AG04450 (cell line): ENCODE results near the gene SLC16A3. TPM values are rescaled to one million over a fixed set of nuclear protein-coding genes. Genes with fewer than 3 reads are reported as not detected.

Experiments
- CTCF ChIA-PET: fragments of 300-600, 350-600 bp; formaldehyde crosslinking; extraction: SDS; loops from one replicate; lab custom pipeline; 2022; ENCODE audit warnings: antibody characterized with exemption, inconsistent platforms; lab: Charles Lee
- POLR2A ChIA-PET: fragments of 350-600 bp; formaldehyde crosslinking; extraction: SDS; loops from one replicate; lab custom pipeline; 2021; ENCODE audit warnings: antibody characterized with exemption, inconsistent platforms; lab: Yijun Ruan, JAX
- DNase-seq: peaks from one replicate; pipeline ENCODE4 v3.0.0-alpha.2; 2011; ENCODE audit warnings: low read depth, low spot score
- H3K27ac ChIP-seq: one replicate; pipeline ENCODE4 v1.5.1; 2012; ENCODE audit warnings: low read depth, low read length, control low read depth
- H3K27me3 ChIP-seq: one replicate; pipeline ENCODE4 v1.6.0; 2012; ENCODE audit warnings: low read length; ENCODE audit not compliant: control insufficient read depth, insufficient read depth
- H3K4me3 ChIP-seq: 2 replicates; pipeline ENCODE4 v1.5.1; 2011; ENCODE audit warnings: mild to moderate bottlenecking, low read depth, low read length, control low read depth
- H3K9me3 ChIP-seq: 2 replicates; pipeline ENCODE4 v1.5.1; 2012; ENCODE audit warnings: low read length; ENCODE audit not compliant: control insufficient read depth, insufficient read depth
- polyA plus RNA-seq: library from polyadenylated mRNA; depleted of rRNA; stranded (reverse); fragments of >200 nt; gene quantifications from 2 replicates; pipeline ENCODE4 v1.2.3, GENCODE V29; 2011
- TF ChIP-seq, protein P1 (sequence below): IDR thresholded peaks from 2 replicates; pipeline ENCODE4 v1.5.1; 2011; ENCODE audit warnings: low read depth, low read length, control low read depth, inconsistent platforms

SLC16A3 gene
- polyA plus RNA-seq, 1 experiment: 61.7 TPM

GRCh38 chr17:82199496-82199895, 29.3 kb upstream of the SLC16A3 start:
- TF ChIP-seq, protein P1, sequence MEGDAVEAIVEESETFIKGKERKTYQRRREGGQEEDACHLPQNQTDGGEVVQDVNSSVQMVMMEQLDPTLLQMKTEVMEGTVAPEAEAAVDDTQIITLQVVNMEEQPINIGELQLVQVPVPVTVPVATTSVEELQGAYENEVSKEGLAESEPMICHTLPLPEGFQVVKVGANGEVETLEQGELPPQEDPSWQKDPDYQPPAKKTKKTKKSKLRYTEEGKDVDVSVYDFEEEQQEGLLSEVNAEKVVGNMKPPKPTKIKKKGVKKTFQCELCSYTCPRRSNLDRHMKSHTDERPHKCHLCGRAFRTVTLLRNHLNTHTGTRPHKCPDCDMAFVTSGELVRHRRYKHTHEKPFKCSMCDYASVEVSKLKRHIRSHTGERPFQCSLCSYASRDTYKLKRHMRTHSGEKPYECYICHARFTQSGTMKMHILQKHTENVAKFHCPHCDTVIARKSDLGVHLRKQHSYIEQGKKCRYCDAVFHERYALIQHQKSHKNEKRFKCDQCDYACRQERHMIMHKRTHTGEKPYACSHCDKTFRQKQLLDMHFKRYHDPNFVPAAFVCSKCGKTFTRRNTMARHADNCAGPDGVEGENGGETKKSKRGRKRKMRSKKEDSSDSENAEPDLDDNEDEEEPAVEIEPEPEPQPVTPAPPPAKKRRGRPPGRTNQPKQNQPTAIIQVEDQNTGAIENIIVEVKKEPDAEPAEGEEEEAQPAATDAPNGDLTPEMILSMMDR: no peak
- CTCF ChIA-PET: interaction anchor here (0.6 kb wide), 1 partner anchor 45 kb away, joined by 3 read pairs; no protein-coding TSS in a partner anchor
- POLR2A ChIA-PET: no interaction called here
- DNase-seq: no peak
- Histone ChIP-seq H3K9me3 (no peaks in the 10 kb centered on the region), H3K27ac (no peak overlapping the region), H3K27me3 (no peaks in the 10 kb centered on the region), H3K4me3 (no peak overlapping the region)

GRCh38 chr17:82200135-82200534, 28.7 kb upstream of the SLC16A3 start:
- H3K27me3 ChIP-seq: no peaks in the 10 kb centered on the region
- ChIA-PET POLR2A (no interaction called here), CTCF (no interaction called here)
- H3K9me3 ChIP-seq: no peaks in the 10 kb centered on the region
- TF ChIP-seq, protein P1: no peak
- no peak overlapping the region for H3K4me3 ChIP-seq
- DNase-seq: no peak
- H3K27ac ChIP-seq: no peak overlapping the region

GRCh38 chr17:82200743-82201497, 27.9 kb upstream of the SLC16A3 start:
- Histone ChIP-seq H3K27me3 (no peaks in the 10 kb centered on the region), H3K4me3 (no peak overlapping the region), H3K27ac (no peak overlapping the region), H3K9me3 (no peaks in the 10 kb centered on the region)
- POLR2A ChIA-PET: no interaction called here
- CTCF ChIA-PET: no interaction called here
- DNase-seq: no peak
- TF ChIP-seq, protein P1: no peak

GRCh38 chr17:82201498-82201910, 27.3 kb upstream of the SLC16A3 start:
- no peaks in the 10 kb centered on the region for H3K9me3 ChIP-seq
- TF ChIP-seq, protein P1: no peak
- H3K4me3 ChIP-seq: no peak overlapping the region
- no peak overlapping the region for H3K27ac ChIP-seq
- H3K27me3 ChIP-seq: no peaks in the 10 kb centered on the region
- CTCF ChIA-PET: no interaction called here
- POLR2A ChIA-PET: interaction anchor here (0.7 kb wide), 1 partner anchor 65 kb away, joined by 3 read pairs; no protein-coding TSS in a partner anchor
- no peak for DNase-seq

DNA sequence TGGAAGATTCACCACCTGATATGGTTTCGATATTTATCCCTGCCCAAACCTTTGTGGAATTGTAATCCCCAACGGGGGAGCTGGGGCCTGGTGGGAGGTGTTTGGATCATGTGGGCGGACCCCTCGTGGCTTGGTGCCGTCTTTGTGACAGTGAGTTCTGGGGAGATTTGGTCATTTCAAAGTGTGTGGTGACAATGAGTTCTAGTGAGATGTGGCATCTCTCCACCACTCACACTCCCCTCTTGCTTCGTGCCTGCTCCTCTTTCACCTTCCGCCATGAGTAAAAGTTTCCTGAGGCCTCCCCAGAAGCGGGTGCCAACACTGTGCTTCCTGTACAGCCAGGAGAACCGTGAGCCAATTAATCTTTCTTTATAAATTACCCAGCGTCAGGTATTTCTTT, 25.9 kb upstream of the SLC16A3 start:
- Histone ChIP-seq H3K27me3 (no peaks in the 10 kb centered on the region), H3K4me3 (no peak overlapping the region), H3K9me3 (no peaks in the 10 kb centered on the region), H3K27ac (no peak overlapping the region)
- ChIA-PET CTCF (no interaction called here), POLR2A (no interaction called here)
- no peak for DNase-seq
- TF ChIP-seq, protein P1: no peak
